Posterior vena cava (tissue), 2 donors: Measurements from ENCODE around the gene RBPJ. TPM values are rescaled to one million over a fixed set of nuclear protein-coding genes. Genes with fewer than 3 reads are reported as not detected.

Experiments
- DNase-seq: peaks from one replicate; pipeline ENCODE4 v3.0.0-alpha.2; 2020; ENCODE audit warnings: low spot score
- intact Hi-C, 2 donors: fragments of 100-400 bp; cut with DNase I; formaldehyde crosslinking; loops; one replicate each; pipeline versions ENCODE4 v1.14.1 to v1.14.2; 2022 to 2023
- total RNA-seq, 2 donors: library from RNA; stranded (reverse); fragmentation: NEBNext Ultra II Directional; extraction: Animal tissue kit (Norgen Biotek cat#: 25700); gene quantifications; one replicate each; pipeline ENCODE4 v1.2.1, GENCODE V29; 2021
- donor health status: DM: yes; HTN: yes; CAD: no.
- donor health status: DM: yes; HTN: yes; CAD: no.

Gene RBPJ
- total RNA-seq, 2 donors from 2014 or later, result 78.4 to 116 TPM

- intact Hi-C loops, result loop anchor here in 1 of 2 donors (10.0 kb wide), 1 partner anchor 248 kb away; no protein-coding TSS in a partner anchor
- no peak for DNase-seq
These were observed 145.9 kb downstream of the RBPJ start for GRCh38 chr4:26466578-26467270.

- intact Hi-C loops, result loop anchor here in 1 of 2 donors (10.0 kb wide), 1 partner anchor 247 kb away; no protein-coding TSS in a partner anchor
- DNase-seq, result no peak
These were observed 146.9 kb downstream of the RBPJ start for GRCh38 chr4:26467724-26468123.

GRCh38 chr4:26468283-26468949, 147.6 kb downstream of the RBPJ start:
- no peak for DNase-seq

GRCh38 chr4:26468977-26469376, 148.2 kb downstream of the RBPJ start:
- intact Hi-C loops, result loop anchor here in 1 of 2 donors (10.0 kb wide), 1 partner anchor 246 kb away; no protein-coding TSS in a partner anchor
- DNase-seq, result no peak

More at GRCh38 chr4:26468283-26468949, 147.6 kb downstream of the RBPJ start:
- intact Hi-C loops, result loop anchor here in 1 of 2 donors (10.0 kb wide), 1 partner anchor 246 kb away; no protein-coding TSS in a partner anchor

GRCh38 chr4:26471890-26472289, 151.1 kb downstream of the RBPJ start:
- DNase-seq, result no peak
- intact Hi-C loops, result no loop called here

GRCh38 chr4:26473893-26474292, 153.1 kb downstream of the RBPJ start:
- intact Hi-C loops, result no loop called here
- no peak for DNase-seq

- intact Hi-C loops, result no loop called here
- DNase-seq, result no peak
These were observed 153.7 kb downstream of the RBPJ start for GRCh38 chr4:26474551-26474950.

- no peak for DNase-seq
- intact Hi-C loops, result no loop called here
These were observed 154.9 kb downstream of the RBPJ start for GRCh38 chr4:26475716-26476115.

GRCh38 chr4:26476545-26476944, 155.7 kb downstream of the RBPJ start:
- DNase-seq, result no peak
- intact Hi-C loops, result no loop called here

- no peak for DNase-seq
- intact Hi-C loops, result no loop called here
These were observed 157.5 kb downstream of the RBPJ start for GRCh38 chr4:26478330-26478729.

GRCh38 chr4:26482508-26483462, 162.0 kb downstream of the RBPJ start:
- intact Hi-C loops, result no loop called here
- DNase-seq, result no peak

GRCh38 chr4:26484032-26484515, 163.3 kb downstream of the RBPJ start:
- no peak for DNase-seq
- intact Hi-C loops, result no loop called here

GRCh38 chr4:26484516-26484915, 163.7 kb downstream of the RBPJ start:
- intact Hi-C loops, result no loop called here
- DNase-seq, result no peak

Other genes starting within 250 kb of the RBPJ start
- gene CCKAR, start 169.5 kb downstream of the RBPJ start, total RNA-seq, result not detected